Gastroesophageal sphincter (tissue), 4 donors: Measurements from ENCODE around the gene MAP7. TPM values are rescaled to one million over a fixed set of nuclear protein-coding genes. Genes with fewer than 3 reads are reported as not detected.
"Not testable (repeated sequence)": the region's sequence is repeated elsewhere in the genome, so short reads cannot be mapped to it uniquely, and the experiment has no call there.

Source experiments
- ATAC-seq: fragments of 150-250 bp; one replicate; pipeline ENCODE4 v1.9.1; 2016; ENCODE audit warnings: mild to moderate bottlenecking, moderate library complexity
- H3K27ac ChIP-seq, 4 donors: fragments of 200-600 bp; sonication (generic) in 3 of 4; 1 replicate in 3 of 4; 2 replicates in 1 of 4; pipeline ENCODE4 v1.5.1; 2016 to 2019
- H3K27me3 ChIP-seq: fragments of 200-600 bp; sonication (generic); one replicate; pipeline ENCODE4 v1.5.1; 2019
- H3K36me3 ChIP-seq, 2 donors: fragments of 200-600 bp; sonication (generic); one replicate each; pipeline ENCODE4 v1.5.1; 2019; ENCODE audit warnings: control low read depth in 1 of 2
- H3K4me1 ChIP-seq, 3 donors: fragments of 200-600 bp; sonication (generic); 1 replicate in 2 of 3; 2 replicates in 1 of 3; pipeline ENCODE4 v1.5.1; 2016 to 2019; ENCODE audit warnings: control low read depth in 2 of 3
- H3K4me3 ChIP-seq, 2 donors: fragments of 200-600 bp; sonication (generic); one replicate each; pipeline ENCODE4 v1.5.1; 2019; ENCODE audit warnings: mild to moderate bottlenecking in 1 of 2, moderate library complexity in 1 of 2
- H3K9me3 ChIP-seq, 3 donors: fragments of 200-600 bp; sonication (generic); one replicate each; pipeline ENCODE4 v1.5.1; 2017 to 2019; ENCODE audit warnings: control low read depth in 2 of 3
- CTCF ChIP-seq, 4 experiments: fragments of 200-600 bp in 2 of 4; fragments of 450-650 bp in 2 of 4; sonication (generic) in 1 of 4; IDR thresholded peaks; one replicate each; pipeline ENCODE4 v1.5.1; 2017 to 2019; ENCODE audit warnings: antibody characterized with exemption in 4 of 4, mild to moderate bottlenecking in 2 of 4, moderate library complexity in 2 of 4
- EP300 ChIP-seq: sonication (generic); formaldehyde crosslinking; IDR thresholded peaks from one replicate; pipeline ENCODE4 v1.6.1; 2017; ENCODE audit warnings: antibody characterized with exemption, mild to moderate bottlenecking
- POLR2A ChIP-seq, 2 donors: fragments of 450-650 bp; IDR thresholded peaks; one replicate each; pipeline ENCODE4 v1.6.1; 2017; ENCODE audit warnings: antibody characterized with exemption in 2 of 2, mild to moderate bottlenecking in 2 of 2, moderate library complexity in 1 of 2
- POLR2AphosphoS5 ChIP-seq: sonication (generic); formaldehyde crosslinking; IDR thresholded peaks from one replicate; pipeline ENCODE4 v1.6.1; 2017; ENCODE audit warnings: antibody characterized with exemption
- WGBS, 2 donors: methylation state at CpG; one replicate each; pipeline ENCODE4 v1.1.5; 2018; ENCODE audit warnings: low coverage in 1 of 2; 5-methylcytosine and 5-hydroxymethylcytosine counted together
- total RNA-seq, 4 donors: library from RNA; depleted of rRNA; stranded (reverse); fragments of >200 nt; gene quantifications; one replicate each; pipeline ENCODE4 v1.1.0, GENCODE V29; 2016

MAP7 gene
- total RNA-seq, 4 donors from 2014 or later, result 1.1 to 6.7 (median 4.3) TPM

DNA sequence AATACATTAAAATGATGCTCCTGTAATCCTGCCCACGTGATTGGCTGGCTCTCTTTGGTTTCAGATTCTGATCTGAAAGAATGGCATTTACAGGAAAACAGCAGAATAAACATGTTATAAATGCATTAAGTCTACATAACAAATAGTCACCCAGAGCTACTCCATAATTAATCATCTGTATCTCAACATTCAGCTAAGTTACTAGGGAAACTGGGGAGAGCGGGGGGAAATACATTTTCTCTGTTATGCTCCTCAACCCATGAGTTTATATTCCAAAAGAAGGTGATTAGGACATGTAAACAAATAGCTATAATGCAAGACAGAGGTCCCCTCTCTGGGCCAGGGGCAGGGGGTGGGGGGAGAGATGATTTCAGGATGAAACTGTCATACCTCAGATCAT lies 58.5 kb downstream of the MAP7 start:
- no peaks in the 10 kb centered on the region for H3K27me3 ChIP-seq
- H3K36me3 ChIP-seq, result no peaks in the 10 kb centered on the region
- no peak overlapping the region for H3K27ac ChIP-seq
- TF ChIP-seq POLR2A (IDR thresholded peaks at IDR 0.05) (no peak), CTCF (IDR thresholded peaks at IDR 0.05) (no peak), EP300 (no peak), POLR2AphosphoS5 (no peak)
- no peaks in the 10 kb centered on the region for H3K4me1 ChIP-seq
- no peaks in the 10 kb centered on the region for H3K9me3 ChIP-seq
- H3K4me3 ChIP-seq, result no peak overlapping the region
- WGBS, 2 donors, result 50 to 64% methylated on average over 2 of the region's 2 CpGs
- ATAC-seq, result no peak

DNA sequence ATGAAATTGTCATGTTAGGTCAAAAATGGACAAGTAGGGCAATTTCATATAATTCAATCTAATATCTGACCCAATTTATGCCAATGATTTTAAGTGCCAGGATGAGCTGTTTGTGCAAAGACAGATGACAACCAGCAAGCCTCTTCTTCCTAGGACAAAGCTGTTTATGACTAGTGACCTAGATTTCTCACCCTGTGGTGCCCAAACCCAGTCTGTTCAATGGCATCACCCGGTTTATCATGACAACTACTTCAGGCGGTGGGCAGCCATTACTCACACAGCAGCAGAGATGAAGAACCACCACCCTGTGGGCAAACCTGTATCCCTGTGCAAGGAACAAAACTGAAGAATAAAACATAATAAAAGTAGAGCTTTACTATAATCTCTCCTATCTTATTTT lies 59.0 kb downstream of the MAP7 start:
- 69 to 79% methylated on average over 2 of the region's 2 CpGs for WGBS, 2 donors
- H3K36me3 ChIP-seq, result no peaks in the 10 kb centered on the region
- no peaks in the 10 kb centered on the region for H3K4me1 ChIP-seq
- ATAC-seq, result no peak
- TF ChIP-seq EP300 (no peak), POLR2A (IDR thresholded peaks at IDR 0.05) (no peak), POLR2AphosphoS5 (no peak), CTCF (IDR thresholded peaks at IDR 0.05) (no peak)
- H3K27ac ChIP-seq, result no peak overlapping the region
- H3K9me3 ChIP-seq, result no peaks in the 10 kb centered on the region
- H3K4me3 ChIP-seq, result no peak overlapping the region
- H3K27me3 ChIP-seq, result no peaks in the 10 kb centered on the region

DNA sequence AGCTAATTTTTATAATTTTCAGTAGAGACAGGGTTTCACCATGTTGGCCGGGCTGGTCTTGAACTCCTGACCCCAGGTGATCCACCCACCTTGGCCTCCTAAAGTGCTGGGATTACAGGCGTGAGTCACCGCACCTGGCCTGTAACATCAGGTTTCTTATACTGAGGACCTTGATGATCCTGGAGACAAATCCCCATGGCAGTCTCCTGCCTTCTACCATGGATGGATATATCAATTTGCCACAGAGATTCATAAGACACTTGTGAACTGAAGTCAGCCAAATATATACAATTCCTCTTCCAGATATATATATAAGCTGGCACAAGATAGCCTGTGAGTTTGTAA lies 60.6 kb downstream of the MAP7 start:
- not testable (repeated sequence) for H3K4me3 ChIP-seq, H3K27ac ChIP-seq, ATAC-seq, H3K27me3 ChIP-seq, H3K4me1 ChIP-seq, H3K9me3 ChIP-seq, H3K36me3 ChIP-seq
- WGBS, 2 donors, result 75 to 80% methylated on average over 1 to 2 of the region's 3 CpGs

GRCh38 chr6:136487759-136488425 lies 62.3 kb downstream of the MAP7 start:
- H3K36me3 ChIP-seq, result no peaks in the 10 kb centered on the region
- no peaks in the 10 kb centered on the region for H3K27me3 ChIP-seq
- H3K27ac ChIP-seq, result no peak overlapping the region
- no peak for ATAC-seq
- no peak overlapping the region for H3K4me3 ChIP-seq
- no peaks in the 10 kb centered on the region for H3K4me1 ChIP-seq
- TF ChIP-seq POLR2AphosphoS5 (no peak), POLR2A (IDR thresholded peaks at IDR 0.05) (no peak), CTCF (IDR thresholded peaks at IDR 0.05) (no peak), EP300 (no peak)
- no peaks in the 10 kb centered on the region for H3K9me3 ChIP-seq
- WGBS, 2 donors, result 78 to 85% methylated on average over 4 to 7 of the region's 7 CpGs

DNA sequence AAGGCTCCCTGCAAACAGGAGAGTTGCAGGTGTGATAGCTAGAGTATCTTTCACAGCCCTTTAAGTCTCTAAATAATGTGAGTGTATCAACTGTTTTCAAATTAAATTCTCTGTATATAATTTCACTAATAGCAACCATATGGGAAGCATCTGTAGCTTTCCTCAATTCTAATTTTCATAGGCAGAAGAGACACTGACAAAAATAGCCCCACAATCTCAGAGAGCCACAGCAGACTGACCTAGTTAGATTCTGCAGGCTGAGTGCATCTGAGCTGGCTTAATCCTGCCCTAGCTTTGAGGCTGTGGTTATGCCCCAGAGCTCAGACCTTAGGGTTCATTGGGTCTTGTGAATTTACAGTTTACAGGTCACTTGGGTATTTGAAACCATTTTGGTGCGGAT lies 63.9 kb downstream of the MAP7 start:
- H3K27me3 ChIP-seq, result no peaks in the 10 kb centered on the region

More for the DNA sequence above, 63.9 kb downstream of the MAP7 start:
- H3K27ac ChIP-seq, result no peak overlapping the region
- no peaks in the 10 kb centered on the region for H3K9me3 ChIP-seq
- 86 to 100% methylated on average over 1 of the region's 1 CpG for WGBS, 2 donors
- no peak for ATAC-seq
- no peaks in the 10 kb centered on the region for H3K36me3 ChIP-seq
- no peak for TF ChIP-seq EP300
- no peak for TF ChIP-seq POLR2A (IDR thresholded peaks at IDR 0.05)
- TF ChIP-seq POLR2AphosphoS5, result no peak
- TF ChIP-seq CTCF (IDR thresholded peaks at IDR 0.05), result no peak
- H3K4me1 ChIP-seq, result no peaks in the 10 kb centered on the region
- no peak overlapping the region for H3K4me3 ChIP-seq
